Upper lobe of left lung (tissue), 6 donors: ENCODE data around the gene CLSTN2. TPM values are rescaled to one million over a fixed set of nuclear protein-coding genes. Genes with fewer than 3 reads are reported as not detected.

Experiments used
- ATAC-seq, 2 donors: fragments of 200-7000 bp; cut with Tn5 transposase; one replicate each; pipeline ENCODE4 v1.9.1; 2022; ENCODE audit warnings: mild to moderate bottlenecking in 2 of 2, moderate library complexity in 2 of 2; ENCODE audit not compliant: low FRiP score in 2 of 2
- DNase-seq, 2 donors: peaks; one replicate each; pipeline ENCODE4 v3.0.0-alpha.2; 2019 to 2020
- H3K27ac ChIP-seq, 4 donors: fragments of 200-600 bp; sonication (generic); one replicate each; pipeline ENCODE4 v1.5.1; 2016 to 2019
- H3K27me3 ChIP-seq, 4 donors: fragments of 200-600 bp; sonication (generic); one replicate each; pipeline ENCODE4 v1.5.1; 2017 to 2019
- H3K36me3 ChIP-seq, 4 donors: fragments of 200-600 bp; sonication (generic); one replicate each; pipeline ENCODE4 v1.5.1; 2016 to 2019
- H3K4me1 ChIP-seq, 4 donors: fragments of 200-600 bp; sonication (generic); one replicate each; pipeline ENCODE4 v1.5.1; 2018 to 2019
- H3K4me3 ChIP-seq, 4 donors: fragments of 200-600 bp; sonication (generic); one replicate each; pipeline ENCODE4 v1.5.1; 2017 to 2019; ENCODE audit warnings: mild to moderate bottlenecking in 2 of 4, moderate library complexity in 1 of 4
- H3K9me3 ChIP-seq, 4 donors: fragments of 200-600 bp; sonication (generic); one replicate each; pipeline ENCODE4 v1.5.1; 2018 to 2019
- CTCF ChIP-seq, 6 experiments: fragments of 450-650 bp in 4 of 6; fragments of 200-600 bp in 2 of 6; sonication (generic) in 2 of 6; IDR thresholded peaks; one replicate each; pipeline ENCODE4 v1.5.1; 2016 to 2019; ENCODE audit warnings: antibody characterized with exemption in 6 of 6
- EP300 ChIP-seq, 4 donors: sonication (generic); formaldehyde crosslinking; IDR thresholded peaks; one replicate each; pipeline ENCODE4 v1.5.1; 2017; ENCODE audit warnings: antibody characterized with exemption in 4 of 4, control low read depth in 2 of 4
- POLR2A ChIP-seq, 4 donors: fragments of 450-650 bp; IDR thresholded peaks; one replicate each; pipeline ENCODE4 v1.5.1; 2016 to 2017; ENCODE audit warnings: antibody characterized with exemption in 4 of 4, mild to moderate bottlenecking in 2 of 4
- POLR2AphosphoS5 ChIP-seq, 2 donors: sonication (generic); formaldehyde crosslinking; IDR thresholded peaks; one replicate each; pipeline ENCODE4 v1.5.1; 2017; ENCODE audit warnings: antibody characterized with exemption in 2 of 2
- WGBS, 2 donors: methylation state at CpG; one replicate each; pipeline ENCODE4 v1.1.5; 2017 to 2018; 5-methylcytosine and 5-hydroxymethylcytosine counted together
- total RNA-seq, 6 donors: library from RNA; depleted of rRNA in 4 of 6; stranded (reverse); fragments of >200 nt in 4 of 6; gene quantifications; one replicate each; pipeline versions ENCODE4 v1.1.0 to v1.2.1, GENCODE V29; 2016 to 2021
- donor health status: DM: no; HTN: no; CAD: no; lungs with moderate emphysema.
- donor health status: DM: no; HTN: yes; CAD: no; lungs with severe emphysema.

CLSTN2 gene
- total RNA-seq, 6 donors from 2014 or later: 1.0 to 4.3 (median 1.6) TPM

- H3K4me1 ChIP-seq: no peaks in the 10 kb centered on the region
- no peak for ATAC-seq
- H3K27ac ChIP-seq: no peak overlapping the region
- H3K9me3 ChIP-seq: no peaks in the 10 kb centered on the region
- WGBS, 2 donors: 75 to 100% methylated on average over 1 of the region's 1 CpG
- H3K4me3 ChIP-seq: no peak overlapping the region
- no peaks in the 10 kb centered on the region for H3K36me3 ChIP-seq
- TF ChIP-seq EP300 (IDR thresholded peaks at IDR 0.05): no peak
- no peak for TF ChIP-seq POLR2AphosphoS5 (IDR thresholded peaks at IDR 0.05)
- no peak for TF ChIP-seq POLR2A (IDR thresholded peaks at IDR 0.05)
- no peak for TF ChIP-seq CTCF (IDR thresholded peaks at IDR 0.05)
- no peak for DNase-seq
- H3K27me3 ChIP-seq: no peaks in the 10 kb centered on the region
Observed at GRCh38 chr3:140572334-140572733, 637.3 kb downstream of the CLSTN2 start.

GRCh38 chr3:140573011-140573410 is 638.0 kb downstream of the CLSTN2 start:
- DNase-seq: no peak
- H3K36me3 ChIP-seq: no peaks in the 10 kb centered on the region
- WGBS, 2 donors: 60 to 67% methylated on average over 2 to 3 of the region's 3 CpGs

GRCh38 chr3:140574375-140574774 is 639.4 kb downstream of the CLSTN2 start:
- WGBS, 2 donors: 78 to 81% methylated on average over 5 of the region's 5 CpGs
- Histone ChIP-seq H3K9me3 (no peaks in the 10 kb centered on the region), H3K4me1 (no peaks in the 10 kb centered on the region), H3K27ac (no peak overlapping the region), H3K36me3 (no peaks in the 10 kb centered on the region), H3K27me3 (no peaks in the 10 kb centered on the region), H3K4me3 (no peak overlapping the region)
- DNase-seq (no peak), ATAC-seq (no peak)
- no peak for TF ChIP-seq EP300 (IDR thresholded peaks at IDR 0.05)
- TF ChIP-seq POLR2A (IDR thresholded peaks at IDR 0.05): no peak
- TF ChIP-seq POLR2AphosphoS5 (IDR thresholded peaks at IDR 0.05): no peak
- TF ChIP-seq CTCF (IDR thresholded peaks at IDR 0.05): no peak

More at GRCh38 chr3:140573011-140573410, 638.0 kb downstream of the CLSTN2 start:
- ATAC-seq: no peak
- no peak overlapping the region for H3K4me3 ChIP-seq
- no peaks in the 10 kb centered on the region for H3K9me3 ChIP-seq
- no peaks in the 10 kb centered on the region for H3K4me1 ChIP-seq
- no peak overlapping the region for H3K27ac ChIP-seq
- TF ChIP-seq EP300 (IDR thresholded peaks at IDR 0.05) (no peak), CTCF (IDR thresholded peaks at IDR 0.05) (no peak), POLR2AphosphoS5 (IDR thresholded peaks at IDR 0.05) (no peak), POLR2A (IDR thresholded peaks at IDR 0.05) (no peak)
- no peaks in the 10 kb centered on the region for H3K27me3 ChIP-seq

DNA sequence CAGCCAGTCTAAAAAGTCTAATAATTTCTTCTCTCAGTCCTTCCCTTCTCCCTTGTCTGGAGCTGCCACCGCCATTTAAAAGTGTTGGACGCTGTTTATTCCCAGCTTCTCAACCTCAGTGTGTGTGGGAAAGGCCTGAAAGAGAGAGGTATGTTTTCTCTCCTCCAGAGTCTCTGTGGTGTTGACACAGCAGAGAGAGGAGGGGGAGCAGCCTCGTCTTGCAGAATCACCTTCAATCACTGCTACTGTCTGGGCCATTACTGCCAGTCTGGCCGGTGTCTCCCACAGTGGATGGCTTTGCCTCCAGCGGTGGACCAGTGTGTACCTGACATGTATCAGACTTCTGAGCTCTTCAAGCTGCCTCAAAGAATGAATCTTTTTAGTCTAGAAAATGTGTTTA is 641.5 kb downstream of the CLSTN2 start:
- Histone ChIP-seq H3K4me3 (no peak overlapping the region), H3K4me1 (no peaks in the 10 kb centered on the region), H3K27ac (no peak overlapping the region), H3K36me3 (no peaks in the 10 kb centered on the region), H3K27me3 (no peaks in the 10 kb centered on the region), H3K9me3 (no peaks in the 10 kb centered on the region)
- 61 to 64% methylated on average over 5 of the region's 5 CpGs for WGBS, 2 donors
- ATAC-seq (no peak), DNase-seq (no peak)
- no peak for TF ChIP-seq EP300 (IDR thresholded peaks at IDR 0.05)
- TF ChIP-seq POLR2AphosphoS5 (IDR thresholded peaks at IDR 0.05): no peak

DNA sequence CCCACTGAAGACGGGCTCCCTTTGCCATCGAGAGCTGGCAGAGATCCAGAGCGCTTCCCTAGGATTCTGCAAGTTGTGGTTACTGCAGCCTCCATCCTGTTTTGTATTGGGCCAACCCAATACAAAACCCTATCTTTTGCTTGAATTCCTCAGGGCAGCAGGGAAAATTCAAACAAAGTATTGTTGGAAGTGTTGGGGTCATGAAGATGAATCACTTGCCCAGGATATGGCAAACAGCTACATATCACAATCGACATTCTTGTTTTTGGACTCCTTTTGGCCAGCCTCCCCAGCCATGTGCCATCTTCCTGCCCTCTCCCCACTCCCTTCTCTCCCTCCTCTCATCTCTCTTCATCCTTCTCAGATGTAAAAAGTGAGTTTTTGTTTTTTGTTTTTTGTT is 642.9 kb downstream of the CLSTN2 start:
- Histone ChIP-seq H3K27ac (no peak overlapping the region), H3K4me1 (no peaks in the 10 kb centered on the region), H3K27me3 (no peaks in the 10 kb centered on the region), H3K4me3 (no peak overlapping the region), H3K9me3 (no peaks in the 10 kb centered on the region), H3K36me3 (no peaks in the 10 kb centered on the region)
- no peak for DNase-seq
- WGBS, 2 donors: 76 to 79% methylated on average over 4 of the region's 4 CpGs
- no peak for TF ChIP-seq EP300 (IDR thresholded peaks at IDR 0.05)
- TF ChIP-seq POLR2A (IDR thresholded peaks at IDR 0.05): no peak
- no peak for TF ChIP-seq POLR2AphosphoS5 (IDR thresholded peaks at IDR 0.05)
- TF ChIP-seq CTCF (IDR thresholded peaks at IDR 0.05): no peak
- no peak for ATAC-seq
